Transverse colon (tissue), 4 donors: ENCODE data around the gene GOLGA5. TPM values are rescaled to one million over a fixed set of nuclear protein-coding genes. Genes with fewer than 3 reads are reported as not detected.
"Not testable (repeated sequence)": the region's sequence is repeated elsewhere in the genome, so short reads cannot be mapped to it uniquely, and the experiment has no call there.

Source experiments
- DNase-seq: peaks from one replicate; pipeline ENCODE4 v3.0.0-alpha.2; 2019
- H3K27ac ChIP-seq, 4 donors: fragments of 200-600 bp; sonication (generic); 2 replicates each; pipeline ENCODE4 v1.5.1; 2016 to 2018; ENCODE audit warnings: inconsistent platforms in 4 of 4
- H3K27me3 ChIP-seq: fragments of 200-600 bp; sonication (generic); 2 replicates; pipeline ENCODE4 v1.5.1; 2017; ENCODE audit warnings: inconsistent platforms
- H3K36me3 ChIP-seq, 4 donors: fragments of 200-600 bp; sonication (generic); 2 replicates each; pipeline ENCODE4 v1.5.1; 2017 to 2019; ENCODE audit warnings: inconsistent platforms in 4 of 4
- H3K4me1 ChIP-seq, 4 donors: fragments of 200-600 bp; sonication (generic); 2 replicates each; pipeline ENCODE4 v1.5.1; 2017 to 2020; ENCODE audit warnings: inconsistent platforms in 4 of 4
- H3K4me3 ChIP-seq, 4 donors: fragments of 200-600 bp; sonication (generic); 1 replicate in 1 of 4; 2 replicates in 3 of 4; pipeline versions ENCODE4 v1.5.1 to v1.6.1; 2017 to 2019; ENCODE audit warnings: inconsistent platforms in 4 of 4
- H3K9me3 ChIP-seq, 2 donors: fragments of 200-600 bp; sonication (generic); 2 replicates each; pipeline ENCODE4 v1.5.1; 2017 to 2019; ENCODE audit warnings: inconsistent platforms in 2 of 2
- EP300 ChIP-seq: sonication (generic); formaldehyde crosslinking; IDR thresholded peaks from one replicate; pipeline ENCODE4 v1.6.1; 2017; ENCODE audit warnings: antibody characterized with exemption, low read depth
- POLR2A ChIP-seq: fragments of 450-650 bp; IDR thresholded peaks from one replicate; pipeline ENCODE4 v1.6.1; 2016; ENCODE audit warnings: antibody characterized with exemption, mild to moderate bottlenecking, moderate library complexity
- POLR2AphosphoS5 ChIP-seq, 3 donors: sonication (generic); formaldehyde crosslinking; IDR thresholded peaks; one replicate each; pipeline ENCODE4 v1.6.1; 2016; ENCODE audit warnings: antibody characterized with exemption in 3 of 3
- WGBS, 2 donors: methylation state at CpG; one replicate each; pipeline ENCODE4 v1.1.5; 2018; ENCODE audit warnings: low coverage in 1 of 2; 5-methylcytosine and 5-hydroxymethylcytosine counted together
- in situ Hi-C, 4 donors: fragments of 200-750 bp; cut with MboI; loops; one replicate each; pipeline versions ENCODE4 v1.15.0 to v1.15.1; 2017; ENCODE audit warnings: low sequenced_read_pairs in 3 of 4, low pct_ligation_motif_present in 1 of 4, low pct_unique_long_range_greater_than_20kb in 1 of 4
- intact Hi-C: fragments of 100-400 bp; cut with DNase I; formaldehyde crosslinking; loops from one replicate; pipeline ENCODE4 v1.15.1; 2023; ENCODE audit warnings: low total_unique reads
- total RNA-seq, 4 donors: library from RNA; depleted of rRNA; stranded (reverse); fragments of >200 nt; gene quantifications; one replicate each; pipeline ENCODE4 v1.1.0, GENCODE V29; 2016
- TF ChIP-seq, protein P1 (sequence below), 5 experiments: fragments of 200-600 bp in 3 of 5; fragments of 450-650 bp in 2 of 5; sonication (generic) in 3 of 5; IDR thresholded peaks; 1 replicate in 2 of 5; 2 replicates in 3 of 5; pipeline ENCODE4 v1.5.1; 2016 to 2017; ENCODE audit warnings: antibody characterized with exemption in 5 of 5, inconsistent platforms in 3 of 5, mild to moderate bottlenecking in 2 of 5, moderate library complexity in 1 of 5

GOLGA5 gene
- total RNA-seq, 4 donors from 2014 or later: 15.9 to 38.1 (median 30.3) TPM

DNA sequence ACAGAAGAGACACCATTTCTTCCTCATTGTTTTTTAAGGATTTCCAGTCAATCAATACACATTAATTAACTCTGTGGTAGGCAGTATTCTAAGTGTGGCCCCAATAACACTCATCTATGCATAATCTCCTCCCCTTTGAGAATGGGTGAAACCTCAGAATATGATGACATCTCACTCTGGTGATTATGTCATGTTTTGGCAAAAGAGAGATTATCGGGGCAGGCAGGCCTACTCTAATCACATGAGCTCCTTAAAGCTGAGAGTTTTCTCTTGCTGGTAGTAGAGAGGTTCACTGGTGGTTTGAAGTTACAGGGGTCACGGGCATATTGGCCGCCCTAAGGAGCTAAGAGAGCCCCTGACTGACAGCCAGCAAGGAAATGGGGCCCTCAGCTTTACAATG, 38.6 kb upstream of the GOLGA5 start:
- Histone ChIP-seq H3K4me1 (no peaks in the 10 kb centered on the region), H3K9me3 (no peaks in the 10 kb centered on the region), H3K4me3 (no peak overlapping the region), H3K27ac (no peak overlapping the region), H3K27me3 (no peaks in the 10 kb centered on the region), H3K36me3 (no peaks in the 10 kb centered on the region)
- in situ Hi-C loops: no loop called here
- DNase-seq: no peak
- intact Hi-C loops: no loop called here
- TF ChIP-seq POLR2A: no peak
- no peak for TF ChIP-seq POLR2AphosphoS5 (IDR thresholded peaks at IDR 0.05)
- no peak for TF ChIP-seq EP300
- TF ChIP-seq, protein P1, sequence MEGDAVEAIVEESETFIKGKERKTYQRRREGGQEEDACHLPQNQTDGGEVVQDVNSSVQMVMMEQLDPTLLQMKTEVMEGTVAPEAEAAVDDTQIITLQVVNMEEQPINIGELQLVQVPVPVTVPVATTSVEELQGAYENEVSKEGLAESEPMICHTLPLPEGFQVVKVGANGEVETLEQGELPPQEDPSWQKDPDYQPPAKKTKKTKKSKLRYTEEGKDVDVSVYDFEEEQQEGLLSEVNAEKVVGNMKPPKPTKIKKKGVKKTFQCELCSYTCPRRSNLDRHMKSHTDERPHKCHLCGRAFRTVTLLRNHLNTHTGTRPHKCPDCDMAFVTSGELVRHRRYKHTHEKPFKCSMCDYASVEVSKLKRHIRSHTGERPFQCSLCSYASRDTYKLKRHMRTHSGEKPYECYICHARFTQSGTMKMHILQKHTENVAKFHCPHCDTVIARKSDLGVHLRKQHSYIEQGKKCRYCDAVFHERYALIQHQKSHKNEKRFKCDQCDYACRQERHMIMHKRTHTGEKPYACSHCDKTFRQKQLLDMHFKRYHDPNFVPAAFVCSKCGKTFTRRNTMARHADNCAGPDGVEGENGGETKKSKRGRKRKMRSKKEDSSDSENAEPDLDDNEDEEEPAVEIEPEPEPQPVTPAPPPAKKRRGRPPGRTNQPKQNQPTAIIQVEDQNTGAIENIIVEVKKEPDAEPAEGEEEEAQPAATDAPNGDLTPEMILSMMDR (IDR thresholded peaks at IDR 0.05): no peak
- WGBS, 2 donors: 87% methylated on average over 3 of the region's 3 CpGs; no CpG with 5 or more reads in 1 of the 2 donors

DNA sequence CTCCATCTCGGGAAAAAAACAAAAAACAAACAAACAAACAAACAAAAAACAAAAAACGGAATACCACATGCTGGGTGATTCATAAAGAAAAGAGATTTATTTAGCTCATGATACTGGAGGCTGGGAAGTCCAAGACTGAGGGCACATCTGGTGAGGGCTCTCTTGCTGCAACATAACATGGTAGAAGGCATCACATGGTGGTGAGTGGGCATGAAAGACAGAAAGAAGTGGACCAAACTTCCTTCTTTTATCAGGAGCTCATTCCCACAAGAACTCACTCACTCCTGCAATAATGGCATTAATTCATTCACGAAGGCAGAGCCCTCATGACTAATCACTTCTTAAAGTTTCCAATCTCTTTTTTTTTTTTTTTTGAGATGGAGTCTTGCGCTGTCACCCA, 37.7 kb upstream of the GOLGA5 start:
- Histone ChIP-seq H3K4me3 (no peak overlapping the region), H3K9me3 (no peaks in the 10 kb centered on the region), H3K36me3 (no peaks in the 10 kb centered on the region), H3K4me1 (no peaks in the 10 kb centered on the region), H3K27ac (no peak overlapping the region), H3K27me3 (no peaks in the 10 kb centered on the region)
- no peak for DNase-seq
- intact Hi-C loops (no loop called here), in situ Hi-C loops (no loop called here)
- WGBS, 2 donors: 72 to 86% methylated on average over 2 to 4 of the region's 4 CpGs
- TF ChIP-seq POLR2AphosphoS5 (IDR thresholded peaks at IDR 0.05) (no peak), EP300 (no peak)
- TF ChIP-seq, protein P1 (IDR thresholded peaks at IDR 0.05): no peak

DNA sequence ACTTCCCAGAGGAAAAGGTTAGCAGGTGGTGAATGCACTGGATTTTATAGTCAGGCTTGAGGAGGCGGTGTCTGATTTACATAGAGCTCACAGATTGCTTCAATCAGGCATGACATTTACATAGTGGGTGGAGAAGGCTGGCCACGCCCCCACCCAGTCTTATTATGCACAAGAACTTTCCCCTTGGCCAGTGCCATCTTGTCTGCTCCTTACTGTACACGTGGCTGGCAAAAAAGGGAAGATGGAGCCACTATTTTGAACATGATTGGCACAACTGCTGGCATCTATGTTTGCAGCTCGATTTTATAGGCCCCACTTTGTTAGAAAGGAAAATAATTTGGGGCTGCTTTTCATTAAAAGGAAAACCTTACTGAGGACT, 34.8 kb upstream of the GOLGA5 start:
- peak; percentile 18 for DNase-seq
- no peak for TF ChIP-seq EP300
- TF ChIP-seq POLR2AphosphoS5 (IDR thresholded peaks at IDR 0.05): no peak
- Histone ChIP-seq H3K36me3 (no peaks in the 10 kb centered on the region), H3K4me3 (no peak overlapping the region), H3K27me3 (no peaks in the 10 kb centered on the region), H3K4me1 (no peaks in the 10 kb centered on the region), H3K9me3 (no peaks in the 10 kb centered on the region), H3K27ac (no peak overlapping the region)
- WGBS, 2 donors: 50 to 81% methylated on average over 1 to 4 of the region's 4 CpGs
- intact Hi-C loops: no loop called here
- in situ Hi-C loops: no loop called here

DNA sequence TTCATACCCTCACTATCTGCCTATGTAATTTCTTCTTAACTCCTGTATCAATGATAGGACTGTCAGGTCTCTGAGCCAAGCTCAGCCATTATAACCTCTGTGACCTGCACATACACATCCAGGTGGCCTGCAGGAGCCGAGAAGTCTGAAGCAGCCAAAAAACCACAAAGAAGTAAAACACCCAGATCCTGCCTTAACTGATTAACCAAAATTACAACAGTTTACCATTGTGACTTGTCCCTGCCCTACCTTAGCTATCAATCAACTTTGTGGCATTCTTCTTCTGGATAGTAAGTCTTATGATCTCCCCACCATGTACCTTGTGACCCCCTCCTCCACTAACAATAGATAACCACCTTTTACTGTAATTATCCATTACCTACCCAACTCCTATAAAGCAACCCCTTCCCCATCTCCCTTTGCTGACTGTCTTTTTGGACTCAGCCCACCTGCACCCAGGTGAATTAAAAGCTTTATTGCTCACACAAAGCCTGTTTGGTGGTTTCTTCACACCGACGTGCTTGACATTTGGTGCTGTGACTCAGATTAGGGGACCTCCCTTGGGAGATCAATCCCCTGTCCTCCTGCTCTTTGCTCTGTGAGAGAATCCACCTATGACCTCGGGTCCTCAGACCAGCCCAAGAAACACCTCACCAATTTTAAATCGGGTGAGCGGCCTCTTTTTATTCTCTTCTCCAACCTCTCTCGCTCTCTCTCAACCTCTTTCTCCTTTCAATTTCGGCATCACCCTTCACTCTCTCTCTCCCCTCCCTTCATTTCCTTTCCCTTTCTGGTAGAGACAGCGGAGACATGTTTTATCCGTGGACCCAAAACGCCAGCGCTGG, 34.2 kb upstream of the GOLGA5 start:
- Histone ChIP-seq H3K9me3 (no peaks in the 10 kb centered on the region), H3K27ac (no peak overlapping the region), H3K4me3 (no peak overlapping the region), H3K27me3 (no peaks in the 10 kb centered on the region), H3K36me3 (no peaks in the 10 kb centered on the region), H3K4me1 (no peaks in the 10 kb centered on the region)
- WGBS, 2 donors: 74 to 84% methylated on average over 6 to 12 of the region's 12 CpGs
- TF ChIP-seq POLR2A (no peak), POLR2AphosphoS5 (IDR thresholded peaks at IDR 0.05) (no peak), EP300 (no peak)
- intact Hi-C loops: no loop called here
- no peak for DNase-seq
- in situ Hi-C loops: no loop called here

DNA sequence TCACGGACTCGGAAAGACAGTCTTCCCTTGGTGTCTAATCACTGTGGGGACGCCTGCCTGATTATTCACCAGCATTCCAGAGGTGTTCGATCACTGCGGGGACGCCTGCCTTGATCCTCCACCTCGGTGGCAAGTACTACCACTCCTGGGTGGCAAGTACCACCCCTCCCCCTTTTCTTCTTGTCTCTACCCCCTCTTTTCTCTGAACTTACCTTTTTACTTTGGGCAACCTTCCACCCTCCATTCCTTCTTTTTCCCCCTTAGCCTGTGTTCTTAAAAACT, 33.6 kb upstream of the GOLGA5 start:
- Histone ChIP-seq H3K4me3 (no peak overlapping the region), H3K36me3 (no peaks in the 10 kb centered on the region), H3K9me3 (no peaks in the 10 kb centered on the region), H3K27me3 (no peaks in the 10 kb centered on the region), H3K27ac (no peak overlapping the region), H3K4me1 (no peaks in the 10 kb centered on the region)
- DNase-seq: no peak
- in situ Hi-C loops: no loop called here
- 94% methylated on average over 7 of the region's 7 CpGs; no CpG with 5 or more reads in 1 of the 2 donors for WGBS, 2 donors
- no peak for TF ChIP-seq POLR2AphosphoS5 (IDR thresholded peaks at IDR 0.05)
- TF ChIP-seq EP300: no peak
- TF ChIP-seq, protein P1 (IDR thresholded peaks at IDR 0.05): no peak
- TF ChIP-seq POLR2A: no peak
- intact Hi-C loops: no loop called here

DNA sequence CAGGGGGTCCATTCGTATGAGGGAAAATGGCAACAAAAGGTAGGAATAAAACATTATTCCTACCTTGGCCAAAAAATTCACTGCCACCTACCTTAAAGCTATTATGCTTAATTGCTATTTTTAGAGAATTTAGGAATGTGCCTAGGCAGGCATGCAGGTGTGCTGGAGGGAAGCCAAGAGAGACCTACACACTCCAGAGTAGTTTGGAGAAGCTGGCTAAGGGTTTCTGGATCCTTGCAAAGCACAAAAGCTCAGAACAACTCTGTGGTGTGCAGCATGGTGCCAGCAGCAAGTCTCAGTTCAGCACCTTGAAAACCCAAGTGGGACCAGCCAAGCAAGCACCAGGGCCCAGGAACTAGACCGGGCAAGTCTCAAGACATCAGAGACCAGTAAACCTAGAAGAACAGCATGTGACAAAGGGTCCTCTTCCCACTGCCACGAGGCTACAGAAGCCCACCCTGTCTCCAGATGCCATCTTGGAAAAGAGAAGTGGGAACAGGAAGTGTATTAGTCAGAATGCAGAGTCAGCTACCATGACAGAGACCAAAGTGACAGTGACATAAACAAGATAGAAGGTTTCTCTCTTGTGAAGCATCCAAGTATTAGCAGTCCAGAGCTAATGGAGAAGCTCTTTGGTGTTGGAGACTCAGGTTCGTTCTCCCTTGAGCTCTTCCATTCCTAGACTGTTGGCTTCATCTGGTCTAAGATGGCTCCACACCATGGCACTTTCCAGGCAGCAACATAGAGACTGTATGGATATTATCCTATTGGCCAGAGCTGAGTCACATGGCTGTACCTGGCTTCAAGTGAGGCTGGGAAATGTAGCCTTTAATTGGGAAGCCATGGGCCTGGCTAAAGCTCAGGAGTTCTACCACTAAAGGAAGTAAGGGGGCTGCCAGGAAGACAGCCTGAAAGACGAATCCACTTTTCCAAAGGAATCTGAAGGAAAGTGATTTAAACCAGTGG, 30.2 kb upstream of the GOLGA5 start:
- H3K9me3 ChIP-seq, in situ Hi-C loops, H3K36me3 ChIP-seq, H3K4me3 ChIP-seq, intact Hi-C loops, H3K27ac ChIP-seq, H3K27me3 ChIP-seq, DNase-seq: not testable (repeated sequence)
- WGBS, 2 donors: 72% methylated on average over 5 of the region's 5 CpGs; no CpG with 5 or more reads in 1 of the 2 donors
- peaks cover 0 to 10% (median 2%) of the 10 kb centered on the region in 4 donors for H3K4me1 ChIP-seq

DNA sequence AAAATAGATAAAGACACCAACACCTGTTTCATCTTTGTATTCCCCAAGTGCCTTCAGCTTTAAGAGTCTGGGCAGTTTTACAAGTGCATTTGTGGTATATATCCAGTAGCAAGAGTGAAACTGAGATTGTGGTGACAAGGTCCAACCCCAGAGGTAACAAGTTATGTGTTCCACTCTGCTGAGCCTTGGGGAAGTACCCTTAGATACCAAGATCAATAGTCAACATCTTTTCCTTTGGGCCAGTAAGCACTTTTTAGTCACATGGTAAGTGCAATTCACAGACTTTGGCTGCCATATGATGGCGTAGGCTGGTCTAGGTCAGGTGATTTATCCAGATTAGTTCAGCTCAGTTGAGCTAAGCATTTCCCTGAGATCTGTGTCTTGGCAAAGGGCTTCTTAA, 25.9 kb upstream of the GOLGA5 start:
- Histone ChIP-seq H3K27ac (peak overlapping the region; percentile 29 to 65 (median 49)), H3K4me1 (peaks cover 0 to 12% (median 2%) of the 10 kb centered on the region in 4 donors)
- H3K27me3 ChIP-seq, in situ Hi-C loops, H3K36me3 ChIP-seq, H3K4me3 ChIP-seq, H3K9me3 ChIP-seq, intact Hi-C loops: not testable (repeated sequence)
- 31% methylated on average over 1 of the region's 1 CpG; no CpG with 5 or more reads in 1 of the 2 donors for WGBS, 2 donors
- DNase-seq: peak; percentile 36
